Cardiac muscle cell (in vitro differentiated cells and primary cell): ENCODE measurements around the gene PMIS2. TPM values are rescaled to one million over a fixed set of nuclear protein-coding genes. Genes with fewer than 3 reads are reported as not detected.

Experiments
- DNase-seq, 2 donors: peaks; one replicate each; pipeline versions ENCODE4 v3.0.0 to v3.0.0-alpha.2; 2010 to 2017; ENCODE audit warnings: low read depth in 1 of 2, low spot score in 1 of 2
- H3K27ac ChIP-seq: fragments of 200-600 bp; sonication (generic); 2 replicates; pipeline ENCODE4 v1.5.1; 2016
- H3K27me3 ChIP-seq: fragments of 200-600 bp; sonication (generic); 2 replicates; pipeline ENCODE4 v1.6.0; 2016; ENCODE audit warnings: control low read depth
- H3K36me3 ChIP-seq: fragments of 200-600 bp; sonication (generic); 2 replicates; pipeline ENCODE4 v1.5.1; 2016; ENCODE audit warnings: control low read depth
- H3K4me1 ChIP-seq: fragments of 200-600 bp; sonication (generic); 2 replicates; pipeline ENCODE4 v1.8.1; 2017; ENCODE audit warnings: low read depth, mild to moderate bottlenecking, mixed run types
- H3K4me3 ChIP-seq: fragments of 200-600 bp; sonication (generic); 2 replicates; pipeline ENCODE4 v1.5.1; 2016; ENCODE audit warnings: mild to moderate bottlenecking
- H3K9me3 ChIP-seq: fragments of 200-600 bp; sonication (generic); 2 replicates; pipeline ENCODE4 v1.5.1; 2017; ENCODE audit warnings: low read depth, mild to moderate bottlenecking, control low read depth
- polyA plus RNA-seq: library from polyadenylated mRNA; unstranded; fragments of >200 nt; fragmentation: Nextera tagmentation; extraction: Ambion mirVana; gene quantifications from 2 replicates; pipeline ENCODE4 v1.2.1, GENCODE V29; 2016
- total RNA-seq: library from RNA; depleted of rRNA; stranded (reverse); fragments of >200 nt; gene quantifications from 2 replicates; pipeline ENCODE4 v1.2.3, GENCODE V29; 2016
- TF ChIP-seq, protein P1 (sequence below): IDR thresholded peaks from 2 replicates; pipeline ENCODE4 v1.5.1; 2012; ENCODE audit warnings: low read depth, mild to moderate bottlenecking, low read length

The PMIS2 gene
- total and polyA plus RNA-seq, 2 experiments from 2014 or later = not detected

DNA sequence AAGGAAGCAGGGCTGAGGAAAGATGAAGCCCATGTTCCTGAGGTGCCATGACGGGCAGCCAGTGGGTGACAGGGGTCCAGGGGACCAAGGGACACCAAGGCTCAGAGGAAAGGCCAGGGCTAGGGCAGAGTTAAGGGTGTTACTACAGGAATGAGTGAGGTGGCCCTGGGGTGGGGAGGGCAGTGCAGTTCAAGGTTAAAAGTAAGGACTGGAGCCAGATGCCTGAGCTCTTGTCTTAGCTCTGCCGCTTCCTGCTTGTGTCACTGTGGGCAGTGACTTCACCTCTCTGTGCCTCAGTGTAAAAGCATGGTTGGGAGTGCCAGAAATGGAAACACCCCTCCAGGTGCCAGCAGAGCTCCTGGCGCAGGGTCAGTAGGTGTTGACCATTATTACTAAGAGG lies 50.7 kb downstream of the PMIS2 start:
- H3K27me3 ChIP-seq = no peaks in the 10 kb centered on the region
- no peaks in the 10 kb centered on the region for H3K9me3 ChIP-seq
- no peak overlapping the region for H3K4me3 ChIP-seq
- peaks cover 32% of the 10 kb centered on the region for H3K36me3 ChIP-seq
- no peak for DNase-seq
- no peak overlapping the region for H3K27ac ChIP-seq
- TF ChIP-seq, protein P1, sequence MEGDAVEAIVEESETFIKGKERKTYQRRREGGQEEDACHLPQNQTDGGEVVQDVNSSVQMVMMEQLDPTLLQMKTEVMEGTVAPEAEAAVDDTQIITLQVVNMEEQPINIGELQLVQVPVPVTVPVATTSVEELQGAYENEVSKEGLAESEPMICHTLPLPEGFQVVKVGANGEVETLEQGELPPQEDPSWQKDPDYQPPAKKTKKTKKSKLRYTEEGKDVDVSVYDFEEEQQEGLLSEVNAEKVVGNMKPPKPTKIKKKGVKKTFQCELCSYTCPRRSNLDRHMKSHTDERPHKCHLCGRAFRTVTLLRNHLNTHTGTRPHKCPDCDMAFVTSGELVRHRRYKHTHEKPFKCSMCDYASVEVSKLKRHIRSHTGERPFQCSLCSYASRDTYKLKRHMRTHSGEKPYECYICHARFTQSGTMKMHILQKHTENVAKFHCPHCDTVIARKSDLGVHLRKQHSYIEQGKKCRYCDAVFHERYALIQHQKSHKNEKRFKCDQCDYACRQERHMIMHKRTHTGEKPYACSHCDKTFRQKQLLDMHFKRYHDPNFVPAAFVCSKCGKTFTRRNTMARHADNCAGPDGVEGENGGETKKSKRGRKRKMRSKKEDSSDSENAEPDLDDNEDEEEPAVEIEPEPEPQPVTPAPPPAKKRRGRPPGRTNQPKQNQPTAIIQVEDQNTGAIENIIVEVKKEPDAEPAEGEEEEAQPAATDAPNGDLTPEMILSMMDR = no peak
- H3K4me1 ChIP-seq = peaks cover 6% of the 10 kb centered on the region

Other genes starting within 250 kb of the PMIS2 start
- not detected in 2 replicates for gene FFAR1, start 238.3 kb upstream of the PMIS2 start, total RNA-seq
- gene FFAR1, start 238.3 kb upstream of the PMIS2 start, polyA plus RNA-seq = 0.11 TPM in 1 of 2 replicates, not detected in the other
- gene FFAR3, start 227.7 kb upstream of the PMIS2 start, total RNA-seq = 0.21 TPM in 1 of 2 replicates, not detected in the other
- not detected in 2 replicates for gene FFAR3, start 227.7 kb upstream of the PMIS2 start, polyA plus RNA-seq
- 0.33 and 0.42 TPM in 2 replicates for gene GPR42, start 215.1 kb upstream of the PMIS2 start, total RNA-seq
- 0.32 TPM in 1 of 2 replicates, not detected in the other for gene GPR42, start 215.1 kb upstream of the PMIS2 start, polyA plus RNA-seq
- not detected in 2 replicates for gene FFAR2, start 137.9 kb upstream of the PMIS2 start, total RNA-seq
- gene FFAR2, start 137.9 kb upstream of the PMIS2 start, polyA plus RNA-seq = not detected in 2 replicates
- gene KRTDAP, start 95.7 kb upstream of the PMIS2 start, total RNA-seq = 0.60 TPM in 1 of 2 replicates, not detected in the other
- gene KRTDAP, start 95.7 kb upstream of the PMIS2 start, polyA plus RNA-seq = 1.4 and 2.2 TPM in 2 replicates
- 232 and 289 TPM in 2 replicates for gene DMKN, start 72.5 kb upstream of the PMIS2 start, total RNA-seq
- 220 and 329 TPM in 2 replicates for gene DMKN, start 72.5 kb upstream of the PMIS2 start, polyA plus RNA-seq
- gene SBSN, start 57.9 kb upstream of the PMIS2 start, total RNA-seq = 0.15 TPM in 1 of 2 replicates, not detected in the other
- not detected in 2 replicates for gene SBSN, start 57.9 kb upstream of the PMIS2 start, polyA plus RNA-seq
- gene GAPDHS, start 52.7 kb upstream of the PMIS2 start, total RNA-seq = 0.46 TPM in 1 of 2 replicates, not detected in the other
- not detected in 2 replicates for gene GAPDHS, start 52.7 kb upstream of the PMIS2 start, polyA plus RNA-seq
- gene TMEM147, start 40.5 kb upstream of the PMIS2 start, total RNA-seq = 95.9 and 149 TPM in 2 replicates
- gene TMEM147, start 40.5 kb upstream of the PMIS2 start, polyA plus RNA-seq = 186 and 260 TPM in 2 replicates
- 0.74 TPM in 1 of 2 replicates, not detected in the other for gene ATP4A, start 22.5 kb upstream of the PMIS2 start, total RNA-seq
- gene ATP4A, start 22.5 kb upstream of the PMIS2 start, polyA plus RNA-seq = 0.10 TPM in 1 of 2 replicates, not detected in the other
- 17.2 and 20.5 TPM in 2 replicates for gene HAUS5, start 26.6 kb downstream of the PMIS2 start, total RNA-seq
- gene HAUS5, start 26.6 kb downstream of the PMIS2 start, polyA plus RNA-seq = 25.5 and 29.6 TPM in 2 replicates
- gene RBM42, start 42.9 kb downstream of the PMIS2 start, total RNA-seq = 128 and 146 TPM in 2 replicates
- 161 and 170 TPM in 2 replicates for gene RBM42, start 42.9 kb downstream of the PMIS2 start, polyA plus RNA-seq
- gene ETV2, start 55.6 kb downstream of the PMIS2 start, total RNA-seq = 1.1 and 3.1 TPM in 2 replicates
- 3.1 and 4.0 TPM in 2 replicates for gene ETV2, start 55.6 kb downstream of the PMIS2 start, polyA plus RNA-seq
- gene COX6B1, start 62.1 kb downstream of the PMIS2 start, total RNA-seq = 817 and 1,352 TPM in 2 replicates
- 1,159 and 1,609 TPM in 2 replicates for gene COX6B1, start 62.1 kb downstream of the PMIS2 start, polyA plus RNA-seq
- gene UPK1A, start 80.3 kb downstream of the PMIS2 start, total RNA-seq = 1.2 TPM in 1 of 2 replicates, not detected in the other
- gene UPK1A, start 80.3 kb downstream of the PMIS2 start, polyA plus RNA-seq = 0.67 and 1.4 TPM in 2 replicates
- not detected in 2 replicates for gene ZBTB32, start 118.4 kb downstream of the PMIS2 start, total RNA-seq
- gene ZBTB32, start 118.4 kb downstream of the PMIS2 start, polyA plus RNA-seq = 0.53 and 0.59 TPM in 2 replicates
- gene KMT2B, start 131.8 kb downstream of the PMIS2 start, total RNA-seq = 18.2 and 38.1 TPM in 2 replicates
- gene KMT2B, start 131.8 kb downstream of the PMIS2 start, polyA plus RNA-seq = 8.9 and 11.9 TPM in 2 replicates
- gene IGFLR1, start 156.3 kb downstream of the PMIS2 start, total RNA-seq = 1.5 and 2.6 TPM in 2 replicates
- gene IGFLR1, start 156.3 kb downstream of the PMIS2 start, polyA plus RNA-seq = 2.4 and 5.5 TPM in 2 replicates
- gene U2AF1L4, start 159.2 kb downstream of the PMIS2 start, total RNA-seq = 30.3 and 40.2 TPM in 2 replicates
- 45.5 and 61.7 TPM in 2 replicates for gene U2AF1L4, start 159.2 kb downstream of the PMIS2 start, polyA plus RNA-seq
- 43.7 and 65.4 TPM in 2 replicates for gene PSENEN, start 159.5 kb downstream of the PMIS2 start, total RNA-seq
- 158 and 173 TPM in 2 replicates for gene PSENEN, start 159.5 kb downstream of the PMIS2 start, polyA plus RNA-seq
- 16.0 and 16.8 TPM in 2 replicates for gene LIN37, start 162.4 kb downstream of the PMIS2 start, total RNA-seq
- 11.4 and 16.3 TPM in 2 replicates for gene LIN37, start 162.4 kb downstream of the PMIS2 start, polyA plus RNA-seq
- gene HSPB6, start 170.9 kb downstream of the PMIS2 start, total RNA-seq = 0.51 and 2.5 TPM in 2 replicates
- gene HSPB6, start 170.9 kb downstream of the PMIS2 start, polyA plus RNA-seq = 0.76 and 2.6 TPM in 2 replicates
- 14.8 and 16.3 TPM in 2 replicates for gene PROSER3, start 172.0 kb downstream of the PMIS2 start, total RNA-seq
- gene PROSER3, start 172.0 kb downstream of the PMIS2 start, polyA plus RNA-seq = 28.9 and 35.7 TPM in 2 replicates
- 10.9 and 47.4 TPM in 2 replicates for gene ARHGAP33, start 189.4 kb downstream of the PMIS2 start, total RNA-seq
- 16.1 and 31.9 TPM in 2 replicates for gene ARHGAP33, start 189.4 kb downstream of the PMIS2 start, polyA plus RNA-seq
- 0.09 TPM in 1 of 2 replicates, not detected in the other for gene PRODH2, start 226.7 kb downstream of the PMIS2 start, total RNA-seq
- gene PRODH2, start 226.7 kb downstream of the PMIS2 start, polyA plus RNA-seq = not detected in 2 replicates